Measurements from ENCODE around the gene KIF7. TPM values are rescaled to one million over a fixed set of nuclear protein-coding genes. Genes with fewer than 3 reads are reported as not detected.

KIF7 gene
- total and polyA plus RNA-seq, 2 donors from 2014 or later, result 1.4 to 4.2 TPM

DNA sequence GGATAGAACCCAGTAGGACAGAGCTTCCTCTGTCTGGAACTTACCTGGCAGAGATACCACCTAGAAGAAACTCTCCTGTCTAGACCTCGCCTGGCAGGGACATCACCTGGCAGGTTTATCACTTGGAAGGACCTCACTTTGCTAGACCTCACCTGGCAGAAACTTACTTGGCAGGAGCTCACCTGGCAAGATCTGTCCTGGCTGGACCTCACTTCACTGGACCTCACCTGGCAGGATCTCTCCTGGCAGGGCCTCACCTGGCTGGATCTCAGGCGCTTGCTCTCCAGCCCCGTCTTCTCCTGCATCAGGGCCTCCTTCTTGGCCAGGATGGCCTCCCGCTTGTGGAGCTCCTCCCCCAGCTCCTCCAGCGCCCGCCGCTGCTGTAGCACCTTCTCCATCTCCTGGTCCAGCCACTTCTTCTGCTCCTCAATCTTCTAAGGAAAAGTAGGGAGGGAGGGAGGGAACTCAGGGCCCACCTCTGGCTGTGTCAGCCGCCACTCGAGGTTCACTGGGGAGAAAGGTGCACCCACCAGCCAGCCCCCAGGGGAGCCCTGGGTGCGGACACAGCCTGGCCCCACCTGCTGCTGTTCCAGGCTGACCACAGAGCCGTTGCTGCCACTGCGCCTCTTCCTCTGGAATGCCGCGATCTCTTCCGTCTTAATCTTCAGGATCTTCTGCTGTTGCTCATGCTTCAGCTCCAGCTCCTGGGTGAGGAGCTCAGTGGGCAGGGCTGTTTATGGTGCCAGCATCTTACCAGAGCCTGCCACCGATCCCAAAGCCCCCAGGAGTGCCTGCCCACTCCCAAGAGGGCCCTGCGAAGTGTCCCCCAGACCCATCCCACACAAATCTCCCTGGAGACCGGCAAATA is 22.5 kb downstream of the KIF7 start:
- Histone ChIP-seq H3K9ac (ENCODE audit: low read length in 3 of 3) (no peak overlapping the region), H3K4me3 (ENCODE audit: low read length in 3 of 3) (no peak overlapping the region)
- no peak for FAIRE-seq

DNA sequence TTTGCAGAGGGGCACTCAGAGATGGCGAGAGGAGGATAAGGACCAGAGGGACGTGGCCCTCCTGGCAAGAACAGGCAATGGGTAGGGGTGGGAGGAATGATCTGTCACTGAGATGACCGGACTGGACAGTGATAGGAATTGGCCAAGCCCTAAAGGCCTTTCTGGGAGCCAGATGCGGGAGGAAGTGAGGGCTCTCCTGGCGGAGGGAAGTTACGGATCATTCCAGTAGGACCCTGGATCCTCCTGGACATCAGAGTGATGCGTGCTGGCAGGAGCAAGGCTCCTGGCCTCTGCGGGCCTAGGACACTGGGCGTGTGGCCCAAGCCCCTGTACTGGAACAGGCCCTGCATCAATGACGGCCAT is 23.4 kb downstream of the KIF7 start:
- H3K9me3 ChIP-seq (ENCODE audit: control insufficient read depth in 2 of 3, insufficient read depth in 1 of 3, low read length in 3 of 3), result no peaks in the 10 kb centered on the region
- intact Hi-C loops (cut with DNase I), result no loop called here

More for the DNA sequence above, 22.5 kb downstream of the KIF7 start:
- intact Hi-C loops (cut with DNase I), result no loop called here
- DNase-seq, result peak in 1 of 5 donors; percentile 38
- Histone ChIP-seq H3K4me1 (ENCODE audit: control insufficient read depth in 2 of 3, insufficient read depth in 2 of 3, low read depth in 1 of 3, low read length in 3 of 3) (no peaks in the 10 kb centered on the region), H3K27me3 (ENCODE audit: control insufficient read depth, insufficient read depth, low read length) (no peaks in the 10 kb centered on the region), H3K36me3 (ENCODE audit: control insufficient read depth in 2 of 3, insufficient read depth in 3 of 3, low read length in 3 of 3) (peaks cover 0 to 5% (median 0%) of the 10 kb centered on the region in 3 donors), H3K9me3 (ENCODE audit: control insufficient read depth in 2 of 3, insufficient read depth in 1 of 3, low read length in 3 of 3) (no peaks in the 10 kb centered on the region), H3K27ac (ENCODE audit: low read depth in 2 of 2, low read length in 2 of 2) (no peak overlapping the region)
- no peak for TF ChIP-seq CTCF (IDR thresholded peaks at IDR 0.05; ENCODE audit: borderline replicate concordance, extremely low read depth, insufficient read depth)

GRCh38 chr15:89630974-89631901 is 24.0 kb downstream of the KIF7 start:
- Histone ChIP-seq H3K9me3 (ENCODE audit: control insufficient read depth in 2 of 3, insufficient read depth in 1 of 3, low read length in 3 of 3) (no peaks in the 10 kb centered on the region), H3K36me3 (ENCODE audit: control insufficient read depth in 2 of 3, insufficient read depth in 3 of 3, low read length in 3 of 3) (peaks cover 0 to 5% (median 0%) of the 10 kb centered on the region in 3 donors), H3K4me1 (ENCODE audit: control insufficient read depth in 2 of 3, insufficient read depth in 2 of 3, low read depth in 1 of 3, low read length in 3 of 3) (no peaks in the 10 kb centered on the region), H3K9ac (ENCODE audit: low read length in 3 of 3) (no peak overlapping the region), H3K27ac (ENCODE audit: low read depth in 2 of 2, low read length in 2 of 2) (no peak overlapping the region), H3K4me3 (ENCODE audit: low read length in 3 of 3) (no peak overlapping the region), H3K27me3 (ENCODE audit: control insufficient read depth, insufficient read depth, low read length) (no peaks in the 10 kb centered on the region)
- FAIRE-seq (no peak), DNase-seq (peak in 1 of 5 donors; percentile 43)
- intact Hi-C loops (cut with DNase I), result no loop called here
- no peak for TF ChIP-seq CTCF (IDR thresholded peaks at IDR 0.05; ENCODE audit: borderline replicate concordance, extremely low read depth, insufficient read depth)

More for the DNA sequence above, 23.4 kb downstream of the KIF7 start:
- no peak for FAIRE-seq
- Histone ChIP-seq H3K4me1 (ENCODE audit: control insufficient read depth in 2 of 3, insufficient read depth in 2 of 3, low read depth in 1 of 3, low read length in 3 of 3) (no peaks in the 10 kb centered on the region), H3K4me3 (ENCODE audit: low read length in 3 of 3) (no peak overlapping the region), H3K27me3 (ENCODE audit: control insufficient read depth, insufficient read depth, low read length) (no peaks in the 10 kb centered on the region), H3K27ac (ENCODE audit: low read depth in 2 of 2, low read length in 2 of 2) (no peak overlapping the region), H3K9ac (ENCODE audit: low read length in 3 of 3) (no peak overlapping the region), H3K36me3 (ENCODE audit: control insufficient read depth in 2 of 3, insufficient read depth in 3 of 3, low read length in 3 of 3) (peaks cover 0 to 5% (median 0%) of the 10 kb centered on the region in 3 donors)
- TF ChIP-seq CTCF (IDR thresholded peaks at IDR 0.05; ENCODE audit: borderline replicate concordance, extremely low read depth, insufficient read depth), result no peak
- peak in 1 of 5 donors; percentile 22 for DNase-seq

Data from kidney (tissue), 14 donors.